GM18861 (cell line): ENCODE results near the gene ARHGEF6.
A peak's percentile ranks its signal among the peaks of the same experiment; 100 is the strongest.

ENCODE experiments used
- ATAC-seq: cut with Tn5 transposase; IDR thresholded peaks from one replicate; pipeline ENCODE4 v1.9.1; 2021; ENCODE audit not compliant: unreplicated experiment

ARHGEF6 gene

DNA sequence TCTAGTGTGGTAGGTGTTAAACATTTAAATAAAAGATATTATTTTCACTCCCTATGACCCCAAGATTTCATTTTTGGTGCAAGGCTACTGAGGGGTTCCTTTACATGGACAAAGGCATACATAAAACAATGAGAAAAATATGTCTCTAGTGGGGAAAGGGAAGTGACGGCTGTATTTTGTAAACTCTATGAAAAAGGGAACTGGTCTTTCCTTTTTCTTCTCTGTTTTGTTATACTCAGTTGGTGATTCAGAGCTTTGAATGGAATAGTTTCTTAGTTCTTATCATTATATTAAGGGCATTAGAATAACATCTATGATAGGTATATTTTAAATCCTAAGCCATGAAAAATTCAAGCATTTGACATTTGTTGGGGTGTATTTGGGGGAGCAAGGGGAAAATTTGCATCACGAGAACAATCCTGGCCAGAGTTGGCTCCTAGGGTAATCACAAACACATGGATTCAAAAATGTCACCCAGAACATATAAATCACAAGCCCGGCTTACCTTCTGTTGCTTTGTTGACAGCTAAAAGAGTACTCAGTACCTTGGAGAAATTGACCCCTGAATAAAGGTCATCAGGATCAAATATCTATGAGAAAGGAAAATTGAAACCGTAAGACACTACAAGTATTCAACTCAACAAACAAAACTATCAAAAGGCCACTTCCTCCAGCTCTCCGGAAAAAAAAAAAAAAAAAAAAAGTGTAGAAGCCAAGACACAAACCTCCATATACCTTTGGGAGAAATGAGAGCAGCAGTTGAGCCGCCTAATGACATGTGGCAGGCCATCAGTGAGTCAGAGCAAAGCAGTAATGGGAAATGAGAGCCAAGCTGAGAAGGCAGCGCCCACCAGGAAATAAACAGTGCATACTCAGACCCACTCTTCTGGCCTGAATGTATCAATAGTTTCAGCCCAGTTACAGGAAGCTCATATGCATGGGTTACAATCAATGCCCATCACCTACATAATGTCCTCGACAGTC lies 33.4 kb downstream of the ARHGEF6 start:
- ATAC-seq = peak; percentile 62

DNA sequence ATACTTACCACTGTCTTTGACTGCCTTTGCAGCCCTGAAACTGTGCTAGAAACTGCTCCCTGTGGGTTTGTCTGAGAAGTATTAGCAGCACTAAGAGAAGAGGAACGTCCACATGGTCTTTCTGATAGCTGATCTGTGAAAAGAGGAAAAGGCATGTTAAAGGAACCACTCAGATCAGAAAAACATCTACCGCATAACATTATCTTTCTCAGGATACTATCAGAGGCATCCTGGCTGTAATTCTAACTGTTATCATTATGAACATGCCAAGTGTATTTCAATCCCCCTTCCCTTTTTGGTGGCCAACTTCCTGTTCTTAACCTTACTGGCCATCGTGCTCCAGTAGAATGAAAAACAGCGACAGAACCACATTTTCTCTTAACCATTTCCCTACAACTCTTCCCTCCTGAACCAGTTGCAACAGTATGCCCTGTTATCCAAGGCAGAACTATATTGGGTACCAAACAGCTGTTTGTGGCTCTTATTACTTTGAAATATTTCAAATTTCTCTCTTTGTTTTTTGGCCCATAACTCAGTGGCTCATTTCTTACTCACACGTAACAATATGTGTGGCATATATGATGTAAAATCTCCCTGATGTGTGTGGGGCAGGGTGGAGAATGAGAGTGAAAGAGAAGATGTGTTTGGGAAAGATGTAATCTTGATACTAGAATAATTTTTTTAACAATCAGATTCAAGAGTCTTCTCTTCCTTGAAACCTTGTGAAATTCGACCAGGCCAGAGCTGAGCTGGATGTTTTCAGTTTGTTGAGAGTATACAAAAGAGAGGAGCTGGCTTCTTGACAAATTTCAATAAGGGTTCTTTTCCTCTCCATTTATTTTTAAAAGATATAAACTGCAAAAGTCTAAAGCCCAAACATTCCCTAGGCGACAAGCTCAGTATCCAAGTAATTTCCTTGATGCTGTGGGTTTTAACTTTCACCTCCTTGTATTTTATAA lies 35.2 kb downstream of the ARHGEF6 start:
- ATAC-seq = no peak

DNA sequence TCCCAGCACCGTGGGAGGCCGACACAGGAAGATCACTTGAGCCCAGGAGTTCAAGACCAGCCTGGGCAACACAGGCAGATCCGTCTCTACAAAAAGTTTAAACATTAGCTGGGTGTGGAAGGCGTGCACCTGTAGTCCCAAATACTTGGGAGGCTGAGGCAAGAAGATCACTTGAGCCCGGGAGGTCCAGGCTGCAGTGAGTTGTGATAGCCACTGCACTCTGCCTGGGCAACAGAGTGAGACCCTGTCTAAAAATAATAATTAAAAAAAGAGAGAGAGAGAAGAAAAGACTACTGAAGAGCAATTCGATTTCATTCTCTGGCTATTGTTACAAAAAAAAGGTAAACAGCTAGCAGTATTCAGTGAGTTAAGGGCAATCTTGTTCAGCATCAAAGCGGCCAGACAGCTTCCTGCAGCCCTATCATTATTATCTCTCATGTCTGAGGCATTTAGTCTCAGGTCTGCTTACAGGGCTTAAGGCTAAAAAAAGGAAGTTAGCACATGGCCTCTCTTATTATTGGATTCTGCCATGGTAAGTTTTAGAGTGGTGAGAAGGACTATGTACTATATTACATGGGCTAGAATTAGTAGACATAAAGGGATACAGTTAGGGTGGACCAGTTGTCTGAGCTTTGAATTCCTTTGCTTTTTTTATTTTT lies 37.9 kb downstream of the ARHGEF6 start:
- no peak for ATAC-seq

GRCh38 chrX:136738049-136738729 lies 42.5 kb downstream of the ARHGEF6 start:
- no peak for ATAC-seq

DNA sequence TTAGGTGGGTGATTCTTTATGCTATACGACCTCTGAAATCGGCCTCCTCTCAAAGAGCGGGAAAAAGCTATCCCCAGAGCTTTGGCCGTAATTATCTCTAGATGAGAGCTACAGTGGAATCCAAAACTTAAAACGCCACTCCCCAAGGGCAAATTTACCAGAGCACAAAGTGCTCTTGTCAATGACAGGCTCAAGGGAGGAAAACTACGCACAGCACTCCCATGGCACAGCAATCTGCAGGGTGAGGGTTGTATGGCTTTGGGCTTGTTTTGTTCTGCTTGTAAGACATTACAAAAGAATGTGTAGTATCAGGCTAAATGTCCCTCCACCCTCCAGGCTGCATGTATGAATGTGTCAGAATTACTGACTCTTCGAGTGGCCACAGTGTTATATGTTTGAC lies 44.0 kb downstream of the ARHGEF6 start:
- no peak for ATAC-seq

DNA sequence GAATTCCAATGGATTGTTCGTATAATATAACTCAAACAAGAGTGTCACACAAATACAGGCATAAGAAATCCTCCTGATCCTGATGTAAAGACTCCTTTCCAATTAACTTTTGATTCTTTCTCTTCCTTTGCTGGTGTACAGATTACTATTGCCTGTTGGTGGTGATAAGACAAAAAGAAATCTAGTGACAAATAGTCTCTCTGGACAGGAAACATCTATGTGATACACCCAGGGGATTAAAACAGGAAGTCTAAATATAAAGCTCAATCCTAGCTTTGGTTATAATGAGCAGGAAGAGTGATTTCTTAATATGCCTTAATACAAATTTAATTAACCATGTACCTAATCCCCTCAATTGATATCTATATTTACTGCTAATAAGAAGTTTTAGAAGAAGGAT lies 45.1 kb downstream of the ARHGEF6 start:
- no peak for ATAC-seq

- ATAC-seq = no peak
Observed at GRCh38 chrX:136733613-136734012, 47.1 kb downstream of the ARHGEF6 start.

GRCh38 chrX:136731798-136732197 lies 48.9 kb downstream of the ARHGEF6 start:
- ATAC-seq = no peak

- ATAC-seq = no peak
Observed at GRCh38 chrX:136731207-136731782, 49.4 kb downstream of the ARHGEF6 start.

GRCh38 chrX:136728393-136728792 lies 52.3 kb downstream of the ARHGEF6 start:
- ATAC-seq = no peak

DNA sequence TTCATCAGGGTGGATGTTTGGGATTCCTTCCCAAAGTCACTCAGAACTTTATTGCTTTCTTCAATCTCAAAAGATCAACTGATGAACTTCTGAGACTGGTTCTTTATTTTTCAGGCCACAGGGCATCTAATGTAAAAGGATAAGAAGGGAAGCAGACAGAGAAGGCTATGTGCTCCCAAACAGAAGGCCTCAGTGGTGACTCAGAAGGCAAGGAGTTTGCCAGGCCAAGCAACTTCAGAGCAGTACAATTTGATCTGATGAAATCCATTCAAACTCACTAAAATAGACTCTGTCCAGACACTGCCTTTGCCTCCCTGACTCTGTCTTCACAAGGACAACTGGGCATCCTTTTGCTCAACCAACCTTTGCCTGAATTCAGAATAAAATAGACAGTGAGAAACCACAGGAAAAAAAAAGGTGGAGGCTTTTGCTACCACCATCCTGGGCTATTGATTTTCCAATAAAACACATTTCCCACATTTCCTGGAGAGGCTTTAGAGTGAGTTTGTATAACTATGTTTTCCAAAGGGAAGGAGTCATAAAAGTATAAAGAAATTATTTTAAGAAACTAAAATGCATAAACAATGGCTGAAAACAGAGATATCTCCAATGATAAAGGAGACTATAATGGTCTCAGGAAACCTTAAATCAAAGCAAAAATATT lies 55.2 kb downstream of the ARHGEF6 start:
- no peak for ATAC-seq

- no peak for ATAC-seq
Observed at GRCh38 chrX:136718091-136718490, 62.6 kb downstream of the ARHGEF6 start.

- peak; percentile 83 for ATAC-seq
Observed at GRCh38 chrX:136714626-136715599, 65.8 kb downstream of the ARHGEF6 start.

GRCh38 chrX:136712650-136713310 lies 68.0 kb downstream of the ARHGEF6 start:
- no peak for ATAC-seq

- no peak for ATAC-seq
Observed at GRCh38 chrX:136711147-136711546, 69.6 kb downstream of the ARHGEF6 start.

DNA sequence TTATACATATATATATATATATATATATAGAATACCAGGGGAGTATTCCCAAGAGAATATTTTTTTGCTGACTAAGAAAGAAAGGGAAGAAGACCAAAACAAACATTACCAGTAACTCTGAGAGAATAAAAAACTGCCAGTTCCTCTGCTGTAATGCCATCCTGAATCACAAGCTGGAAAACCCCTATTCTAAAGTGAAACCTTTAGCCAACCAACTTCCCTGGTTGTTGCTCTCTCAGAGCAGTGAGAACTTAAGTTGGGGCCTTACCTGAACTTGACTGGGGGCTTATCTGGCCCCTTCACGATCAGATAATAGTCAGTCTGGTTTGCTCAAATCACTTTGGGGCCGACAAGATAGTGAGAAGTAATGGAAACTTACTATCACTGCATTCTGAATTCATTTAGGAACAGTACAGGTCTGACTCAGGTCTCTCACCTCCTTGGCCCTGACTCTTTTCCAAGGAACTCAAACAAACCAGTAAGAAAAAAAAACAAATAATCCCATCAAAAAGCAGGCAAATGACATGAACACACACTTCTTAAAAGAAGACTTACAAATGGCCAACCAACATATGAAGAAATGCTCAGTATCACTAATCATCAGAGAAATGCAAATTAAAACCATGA lies 70.3 kb downstream of the ARHGEF6 start:
- ATAC-seq = peak; percentile 37

DNA sequence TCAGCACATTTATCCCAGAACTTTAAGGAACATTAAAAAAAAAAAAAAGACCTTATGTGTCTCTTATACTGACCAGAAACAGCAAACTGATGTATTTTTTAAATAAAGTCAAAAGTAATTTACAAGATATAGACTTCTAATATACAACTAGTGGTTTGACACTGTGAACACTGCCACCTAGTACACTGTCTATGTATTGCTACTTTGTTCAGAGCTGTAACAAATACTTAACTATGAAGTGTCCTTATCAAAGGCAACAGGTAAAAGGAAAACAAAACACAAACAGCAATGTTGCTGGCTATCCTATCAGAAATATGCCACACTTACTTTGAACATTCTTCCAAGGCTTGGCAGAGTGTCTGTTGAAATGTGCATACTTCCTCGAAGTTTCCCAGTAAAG lies 72.4 kb downstream of the ARHGEF6 start:
- no peak for ATAC-seq
